Measurements from ENCODE around the gene TDO2.

The TDO2 gene

GRCh38 chr4:155952501-155952901 is 49.0 kb downstream of the TDO2 start:
- no peak for DNase-seq (ENCODE audit: low read depth in 1 of 2, low spot score in 1 of 2)

DNA sequence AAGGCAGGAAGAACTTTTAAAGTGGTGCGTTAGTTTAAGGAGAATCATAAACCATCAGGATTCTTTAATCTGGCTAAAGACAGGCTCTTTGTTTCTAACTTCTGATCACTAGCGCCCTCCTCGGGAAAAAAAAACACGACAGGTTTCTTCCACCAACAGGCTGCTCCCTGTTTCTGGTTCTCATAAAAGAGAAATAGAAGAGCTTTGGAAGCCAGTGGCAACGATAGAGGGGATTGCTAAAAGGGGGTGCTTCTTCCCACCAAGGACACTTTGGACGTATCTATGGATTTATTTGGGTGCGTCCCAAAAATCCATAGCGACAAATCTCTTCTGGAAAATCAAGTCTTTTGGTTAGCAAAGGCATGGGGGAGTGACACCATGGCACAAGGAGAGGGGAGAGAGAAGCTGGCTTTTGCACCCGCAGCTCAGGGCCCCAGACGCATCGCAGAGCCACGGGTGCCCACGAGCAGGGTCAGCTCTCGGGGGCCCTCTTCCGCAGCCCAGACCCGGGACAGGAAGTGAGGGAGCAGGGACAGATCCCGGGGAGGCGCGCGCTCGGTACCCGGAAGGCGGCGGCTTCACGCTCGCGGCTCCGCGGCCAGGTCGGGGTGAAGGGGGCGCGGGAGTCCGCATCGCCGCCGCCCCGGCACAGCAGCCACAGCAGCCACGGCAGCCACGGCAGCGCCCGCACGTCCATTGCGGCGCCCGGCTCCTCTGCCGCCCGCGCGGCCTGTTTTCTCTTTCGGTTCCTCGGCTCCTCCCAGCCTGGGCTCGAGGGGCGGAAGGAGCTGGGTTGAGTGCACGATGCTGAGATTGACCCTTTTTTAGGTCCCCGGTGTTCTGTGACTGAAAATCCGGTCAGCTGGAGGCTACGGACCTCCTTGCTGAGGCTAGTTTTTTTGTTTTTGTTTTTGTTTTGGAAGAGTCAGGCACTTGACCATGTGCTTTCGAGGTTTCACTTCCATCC is 49.9 kb downstream of the TDO2 start, which contains the start of gene CTSO:
Gene CTSO, minus strand, starts transcription at position 716 of the 967 bp plus-strand sequence. Its CDS starts 19 bp downstream, at position 697.
- DNase-seq (ENCODE audit: low read depth in 1 of 2, low spot score in 1 of 2) = peak; percentile 54 to 57

DNA sequence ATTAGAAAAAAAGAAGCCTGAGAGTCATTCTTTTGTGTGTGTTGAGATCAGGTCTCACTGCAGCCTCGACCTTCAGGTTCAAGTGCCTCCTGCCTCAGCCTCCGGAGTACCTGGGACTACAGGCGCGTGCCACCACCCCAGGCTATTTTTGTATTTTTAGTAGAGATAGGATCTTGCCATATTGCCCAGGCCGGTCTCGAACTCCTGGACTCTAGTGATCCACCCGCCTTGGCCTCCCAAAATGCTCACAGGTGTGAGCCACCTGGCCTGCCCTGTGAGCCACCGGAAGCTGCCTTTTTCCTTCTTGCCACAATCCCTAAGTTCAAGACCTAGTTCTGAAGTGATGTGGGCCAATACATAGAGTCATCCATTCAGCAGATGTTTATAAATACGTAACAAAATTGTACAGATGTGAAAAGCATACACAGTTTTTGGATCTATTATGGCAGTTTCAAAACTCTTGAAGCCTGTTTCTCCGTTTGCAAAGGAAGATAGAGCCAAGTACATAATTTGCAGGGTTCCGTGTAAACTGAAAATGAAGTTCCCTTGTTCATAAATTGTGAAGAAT is 50.7 kb downstream of the TDO2 start:
- DNase-seq (ENCODE audit: low read depth in 1 of 2, low spot score in 1 of 2) = no peak

DNA sequence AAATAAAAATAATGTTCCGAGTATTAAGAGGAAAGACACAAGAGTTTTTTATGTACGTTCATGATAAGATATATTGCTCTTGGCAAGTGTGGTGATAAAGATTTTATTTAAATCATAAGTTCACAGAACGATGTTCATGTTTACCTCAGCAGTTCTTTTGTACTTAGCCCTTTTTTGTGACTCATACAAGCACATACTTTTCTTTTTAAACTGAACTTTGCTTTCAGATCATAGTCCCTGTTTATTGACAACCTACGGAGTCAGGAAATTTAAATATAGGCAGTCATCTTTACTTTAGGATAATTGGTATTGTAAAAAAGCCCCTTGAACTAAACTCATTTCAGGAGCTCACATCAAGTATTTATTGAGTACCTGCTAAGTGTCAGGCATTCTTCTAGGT is 51.4 kb downstream of the TDO2 start:
- DNase-seq (ENCODE audit: low read depth in 1 of 2, low spot score in 1 of 2) = no peak

DNA sequence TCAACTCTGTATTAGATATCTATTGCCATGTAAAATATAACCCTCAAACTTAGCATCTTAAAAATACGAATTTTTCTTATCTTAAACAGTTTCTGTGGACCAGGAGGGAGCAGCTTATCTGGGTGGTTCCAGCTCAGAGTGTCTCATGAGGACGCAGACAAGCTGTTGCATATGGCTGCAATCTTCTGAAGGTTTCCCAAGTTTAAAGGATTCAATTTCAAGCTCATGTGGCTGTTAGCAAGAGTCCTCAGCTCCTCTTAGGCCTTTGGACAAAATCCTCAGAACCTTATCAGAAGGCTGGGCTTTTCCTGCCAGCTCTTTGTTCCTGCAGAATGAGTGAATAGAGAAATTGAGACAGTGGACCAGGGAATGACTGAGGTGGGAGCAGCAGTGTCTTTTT is 53.0 kb downstream of the TDO2 start:
- DNase-seq (ENCODE audit: low read depth in 1 of 2, low spot score in 1 of 2) = no peak

DNA sequence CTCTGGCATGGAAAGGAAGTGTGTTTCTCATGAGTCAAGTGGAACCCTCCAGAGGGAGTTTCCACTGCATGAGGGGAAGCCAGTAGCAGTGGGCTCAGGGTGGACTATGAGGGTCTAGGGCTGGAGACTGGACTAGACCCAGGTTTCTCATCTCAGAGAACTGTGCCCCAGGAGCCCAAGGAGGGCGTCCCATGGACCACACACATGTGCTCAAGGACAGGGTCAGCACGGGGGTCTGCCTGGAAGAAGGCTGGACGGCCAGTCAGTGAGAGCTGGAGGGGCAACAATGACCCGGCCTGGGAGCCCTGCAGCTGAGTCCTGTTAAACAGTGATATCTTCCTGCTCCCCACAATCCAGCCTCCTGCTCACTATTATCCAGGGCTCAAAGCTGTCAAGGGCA is 55.9 kb downstream of the TDO2 start:
- DNase-seq (ENCODE audit: low read depth in 1 of 2, low spot score in 1 of 2) = no peak

- DNase-seq (ENCODE audit: low read depth in 1 of 2, low spot score in 1 of 2) = no peak
Measured at GRCh38 chr4:155960522-155960921, 57.0 kb downstream of the TDO2 start.

GRCh38 chr4:155961575-155961974 is 58.1 kb downstream of the TDO2 start:
- no peak for DNase-seq (ENCODE audit: low read depth in 1 of 2, low spot score in 1 of 2)

DNA sequence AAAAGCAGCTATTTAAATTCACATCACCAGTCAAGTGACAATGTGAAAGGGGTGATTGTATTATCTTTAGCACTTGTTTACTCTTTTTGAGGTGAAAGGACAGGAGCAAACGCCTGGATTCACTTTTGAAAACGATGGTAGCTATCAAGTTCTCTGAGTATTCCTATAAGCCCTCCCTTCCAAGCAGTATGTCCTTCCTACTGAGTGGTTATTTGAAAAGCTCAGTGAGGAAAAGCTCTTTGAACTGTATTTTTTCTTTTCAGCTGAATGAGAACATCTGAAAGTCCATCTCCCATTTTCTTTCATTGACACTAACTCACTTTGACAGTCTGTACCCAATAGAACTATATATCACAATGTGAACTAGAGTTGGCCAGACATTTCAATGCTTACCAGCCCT is 59.3 kb downstream of the TDO2 start:
- no peak for DNase-seq (ENCODE audit: low read depth in 1 of 2, low spot score in 1 of 2)

DNA sequence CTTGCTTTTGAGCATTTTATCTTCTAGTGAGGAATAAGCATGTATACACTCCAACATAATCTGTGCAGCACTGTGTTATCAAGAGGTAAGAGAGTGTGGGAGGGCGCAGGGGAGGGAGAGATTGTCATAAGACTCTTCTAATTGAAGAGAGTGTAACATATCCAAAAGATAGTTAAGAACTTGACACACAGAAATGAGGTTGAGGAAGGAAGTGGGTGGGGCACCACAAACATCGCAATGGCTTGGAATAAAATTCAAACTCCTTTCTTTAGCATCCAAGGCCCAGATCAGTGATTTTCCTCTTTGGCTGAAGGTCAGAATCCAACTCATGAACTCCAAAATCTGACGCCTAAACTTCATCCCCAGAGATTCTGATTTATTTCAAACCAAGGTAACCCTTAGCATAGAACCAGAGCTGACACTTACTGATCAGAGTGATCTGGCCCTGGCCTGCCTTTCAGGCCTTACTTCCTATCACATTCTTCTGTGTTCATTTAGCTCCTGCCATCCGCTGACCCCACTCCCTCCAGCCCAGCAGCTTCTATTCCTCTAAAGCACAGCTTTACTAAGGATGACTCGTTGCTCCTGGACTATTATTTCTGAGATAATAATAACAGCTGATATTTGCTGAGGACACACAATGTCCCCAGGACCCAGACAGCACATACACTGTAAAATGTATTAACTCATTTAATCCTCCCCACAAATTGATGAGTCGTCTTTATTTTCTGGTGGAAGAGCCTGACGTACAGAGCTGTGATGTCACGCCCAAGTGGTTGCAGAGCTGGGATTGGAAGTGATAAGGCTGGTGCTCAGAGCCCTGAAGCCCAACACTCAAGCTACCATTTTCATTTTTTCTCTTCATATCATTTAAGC is 60.8 kb downstream of the TDO2 start:
- DNase-seq (ENCODE audit: low read depth in 1 of 2, low spot score in 1 of 2) = no peak

DNA sequence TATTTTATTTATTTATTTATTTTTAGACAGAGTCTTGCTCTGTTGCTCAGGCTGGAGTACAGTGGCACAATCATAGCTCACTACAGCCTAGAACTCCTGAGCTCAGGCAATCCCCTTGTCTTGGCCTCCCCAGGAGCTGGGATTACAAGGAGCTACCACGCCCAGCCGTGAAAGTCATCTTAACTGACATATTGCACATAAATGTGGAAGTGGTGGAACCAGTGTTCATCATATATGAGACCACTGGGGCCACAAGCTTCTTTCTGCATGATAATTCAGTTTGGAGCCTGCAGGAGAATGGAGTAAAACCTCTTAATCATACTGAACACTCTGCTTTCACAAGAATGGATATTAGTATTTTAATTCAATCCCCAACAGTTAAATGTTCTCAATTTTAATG is 62.7 kb downstream of the TDO2 start:
- no peak for DNase-seq (ENCODE audit: low read depth in 1 of 2, low spot score in 1 of 2)

DNA sequence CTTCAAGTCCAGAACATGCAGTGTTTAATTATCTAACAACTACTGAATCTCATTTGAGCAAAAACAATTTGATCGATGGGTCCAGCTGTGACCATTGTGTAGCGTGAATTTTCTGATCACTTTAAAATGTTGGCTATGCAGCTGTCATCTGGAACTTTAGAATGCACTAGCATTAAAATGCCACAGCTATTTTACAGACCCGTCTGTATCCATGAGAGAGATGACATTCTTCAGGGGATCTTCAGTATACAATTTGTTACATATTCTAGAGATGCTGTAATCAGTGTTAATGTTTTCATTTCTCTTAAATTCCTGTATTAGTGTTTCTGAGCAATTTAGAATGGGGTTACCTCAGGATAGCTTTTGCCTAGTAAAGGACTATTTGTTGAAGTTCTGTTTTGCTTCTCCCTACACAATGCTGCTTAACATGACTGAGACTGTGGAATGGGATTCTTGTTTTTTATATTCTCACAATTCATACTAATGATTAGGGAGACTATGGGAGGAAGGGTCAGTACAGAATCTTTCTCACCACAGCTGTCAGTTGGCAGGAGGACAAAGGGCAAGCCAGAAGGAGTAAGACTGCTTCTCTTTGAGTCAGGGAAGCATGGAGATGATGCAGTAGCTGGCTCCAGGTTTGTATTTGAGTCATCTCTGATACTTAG is 63.4 kb downstream of the TDO2 start:
- no peak for DNase-seq (ENCODE audit: low read depth in 1 of 2, low spot score in 1 of 2)

Data from activated CD4-positive, alpha-beta T cell treated with anti-CD3 and anti-CD28 coated beads, Interleukin-2, amount 50 U/mL, for 24 hours (primary cell).